ENCODE results near the gene CBX1. TPM values are rescaled to one million over a fixed set of nuclear protein-coding genes. Genes with fewer than 3 reads are reported as not detected.
A peak's percentile ranks its signal among the peaks of the same experiment; 100 is the strongest.
"Not testable (repeated sequence)": the region's sequence is repeated elsewhere in the genome, so short reads cannot be mapped to it uniquely, and the experiment has no call there.

Gene CBX1
- total RNA-seq, 1 donor from 2014 or later = 20.2 TPM

GRCh38 chr17:48084932-48085331 is 16.3 kb downstream of the CBX1 start:
- H3K4me3 ChIP-seq = no peak overlapping the region
- no peaks in the 10 kb centered on the region for H3K36me3 ChIP-seq
- peaks cover 0 to 15% of the 10 kb centered on the region in 2 donors for H3K4me1 ChIP-seq
- no peaks in the 10 kb centered on the region for H3K9me3 ChIP-seq
- intact Hi-C loops (cut with DNase I) = no loop called here
- no peak for DNase-seq (ENCODE audit: low spot score in 2 of 2)
- no peak overlapping the region for H3K27ac ChIP-seq
- TF ChIP-seq CTCF (IDR thresholded peaks at IDR 0.05) = no peak
- no peaks in the 10 kb centered on the region for H3K27me3 ChIP-seq

GRCh38 chr17:48081858-48082257 is 19.4 kb downstream of the CBX1 start:
- DNase-seq (ENCODE audit: low spot score in 2 of 2) = no peak
- TF ChIP-seq CTCF (IDR thresholded peaks at IDR 0.05) = no peak
- H3K4me1 ChIP-seq = peaks cover 0 to 15% of the 10 kb centered on the region in 2 donors
- no peak overlapping the region for H3K4me3 ChIP-seq
- H3K27ac ChIP-seq = no peak overlapping the region
- no peaks in the 10 kb centered on the region for H3K9me3 ChIP-seq
- H3K27me3 ChIP-seq = no peaks in the 10 kb centered on the region
- intact Hi-C loops (cut with DNase I) = no loop called here
- H3K36me3 ChIP-seq = no peaks in the 10 kb centered on the region

- H3K9me3 ChIP-seq; H3K4me1 ChIP-seq; intact Hi-C loops (cut with DNase I); H3K27me3 ChIP-seq; H3K4me3 ChIP-seq; DNase-seq (ENCODE audit: low spot score in 2 of 2); H3K27ac ChIP-seq: not testable (repeated sequence)
- H3K36me3 ChIP-seq = peaks cover 21 to 33% of the 10 kb centered on the region in 2 donors
These were observed 24.1 kb downstream of the CBX1 start for GRCh38 chr17:48077152-48077551.

- peak overlapping the region in 1 of 2 donors; percentile 34 for H3K27ac ChIP-seq
These were observed 26.8 kb downstream of the CBX1 start for GRCh38 chr17:48074322-48075081.

GRCh38 chr17:48073566-48074094 is 27.6 kb downstream of the CBX1 start:
- intact Hi-C loops (cut with DNase I) = loop anchor here (1.0 to 2.0 kb wide), 4 partner anchors 23 to 57 kb away; partner anchors contain the start of gene COPZ2
- not testable (repeated sequence) for H3K4me1 ChIP-seq; H3K9me3 ChIP-seq; H3K27me3 ChIP-seq; H3K4me3 ChIP-seq; DNase-seq (ENCODE audit: low spot score in 2 of 2)
- peak overlapping the region in 1 of 2 donors; percentile 34 for H3K27ac ChIP-seq
- H3K36me3 ChIP-seq = peaks cover 31 to 60% of the 10 kb centered on the region in 2 donors

More at GRCh38 chr17:48074322-48075081, 26.8 kb downstream of the CBX1 start:
- Histone ChIP-seq H3K4me1 (no peaks in the 10 kb centered on the region), H3K9me3 (no peaks in the 10 kb centered on the region), H3K4me3 (no peak overlapping the region), H3K27me3 (no peaks in the 10 kb centered on the region), H3K36me3 (peaks cover 29 to 52% of the 10 kb centered on the region in 2 donors)
- peak in 1 of 2 donors; percentile 92 for DNase-seq (ENCODE audit: low spot score in 2 of 2)
- TF ChIP-seq CTCF (IDR thresholded peaks at IDR 0.05) = peak; percentile 67 to 83 (median 82)
- intact Hi-C loops (cut with DNase I) = loop anchor here (1.0 to 2.0 kb wide), 4 partner anchors 24 to 56 kb away; partner anchors contain the start of gene COPZ2

GRCh38 chr17:48072811-48073210 is 28.5 kb downstream of the CBX1 start:
- H3K4me3 ChIP-seq; H3K4me1 ChIP-seq; DNase-seq (ENCODE audit: low spot score in 2 of 2); H3K27me3 ChIP-seq; H3K9me3 ChIP-seq; intact Hi-C loops (cut with DNase I); H3K27ac ChIP-seq: not testable (repeated sequence)
- H3K36me3 ChIP-seq = peaks cover 33 to 64% of the 10 kb centered on the region in 2 donors

- H3K9me3 ChIP-seq = no peaks in the 10 kb centered on the region
- no peaks in the 10 kb centered on the region for H3K27me3 ChIP-seq
- no peak overlapping the region for H3K4me3 ChIP-seq
- H3K36me3 ChIP-seq = peaks cover 32 to 64% of the 10 kb centered on the region in 2 donors
- H3K4me1 ChIP-seq = peaks cover 0 to 5% of the 10 kb centered on the region in 2 donors
- no peak overlapping the region for H3K27ac ChIP-seq
- no peak for TF ChIP-seq CTCF (IDR thresholded peaks at IDR 0.05)
- no peak for DNase-seq (ENCODE audit: low spot score in 2 of 2)
- intact Hi-C loops (cut with DNase I) = no loop called here
These were observed 29.6 kb downstream of the CBX1 start for GRCh38 chr17:48071654-48072053.
